GM21786 (cell line): ENCODE measurements around the gene RAPH1.

Experiments
- ATAC-seq: cut with Tn5 transposase; IDR thresholded peaks from one replicate; pipeline ENCODE4 v1.9.1; 2021; ENCODE audit not compliant: unreplicated experiment

The RAPH1 gene

DNA sequence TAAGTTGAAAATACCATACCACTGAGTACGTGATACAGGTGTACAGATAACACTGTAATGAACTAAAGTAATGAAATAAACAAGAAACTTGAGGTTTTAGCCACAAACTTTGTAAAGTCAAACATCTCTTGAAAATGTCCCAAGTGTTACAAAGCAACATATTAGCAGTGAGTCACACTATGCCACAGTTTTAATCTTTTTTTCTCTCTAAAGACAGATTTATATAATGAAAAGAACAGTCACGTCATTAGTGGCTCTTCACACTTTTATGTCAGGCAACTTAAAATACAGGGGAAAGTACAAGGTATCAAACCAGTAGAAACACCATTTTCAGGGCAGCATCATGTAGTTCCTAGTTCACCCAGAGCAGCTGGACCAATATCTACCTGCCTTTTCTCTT is 42.1 kb downstream of the RAPH1 start:
- ATAC-seq = peak; percentile 56

DNA sequence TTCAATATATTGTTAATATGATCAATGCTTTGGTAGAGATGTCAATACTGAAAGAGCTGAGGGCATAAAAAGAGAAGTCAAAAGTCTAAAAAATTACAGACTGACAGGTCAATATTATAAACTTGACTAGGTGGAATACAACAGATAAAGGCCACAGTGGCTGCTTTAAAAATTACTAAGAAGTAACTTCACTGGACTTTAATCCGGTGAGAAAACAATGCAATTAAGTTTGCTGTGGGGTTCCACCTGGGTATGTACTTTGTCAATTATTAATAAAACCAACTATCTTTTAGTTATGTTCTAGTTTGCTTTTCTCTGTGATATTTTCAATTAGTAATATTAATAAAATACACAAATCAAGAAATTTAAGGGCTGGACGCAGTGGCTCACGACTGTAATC is 44.7 kb downstream of the RAPH1 start:
- no peak for ATAC-seq

DNA sequence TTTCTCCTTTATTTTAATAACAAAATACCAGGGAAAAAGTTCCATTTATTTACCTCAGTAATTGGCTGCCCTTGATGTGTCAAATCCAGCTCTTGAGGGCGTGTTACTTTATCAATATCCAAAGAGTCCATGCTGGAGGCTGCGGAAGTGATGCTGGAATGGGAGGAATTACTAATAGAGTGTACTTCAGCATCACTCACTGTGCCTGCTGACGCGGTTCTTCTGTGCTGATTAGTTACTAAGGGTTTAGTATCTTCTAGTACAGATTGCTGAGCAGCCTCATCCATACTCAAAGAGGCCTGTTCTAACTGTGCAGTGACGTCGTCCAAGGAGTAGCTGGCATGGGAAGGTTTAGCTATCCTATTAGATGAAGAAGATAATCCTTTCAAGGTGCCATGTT is 45.6 kb downstream of the RAPH1 start:
- no peak for ATAC-seq

DNA sequence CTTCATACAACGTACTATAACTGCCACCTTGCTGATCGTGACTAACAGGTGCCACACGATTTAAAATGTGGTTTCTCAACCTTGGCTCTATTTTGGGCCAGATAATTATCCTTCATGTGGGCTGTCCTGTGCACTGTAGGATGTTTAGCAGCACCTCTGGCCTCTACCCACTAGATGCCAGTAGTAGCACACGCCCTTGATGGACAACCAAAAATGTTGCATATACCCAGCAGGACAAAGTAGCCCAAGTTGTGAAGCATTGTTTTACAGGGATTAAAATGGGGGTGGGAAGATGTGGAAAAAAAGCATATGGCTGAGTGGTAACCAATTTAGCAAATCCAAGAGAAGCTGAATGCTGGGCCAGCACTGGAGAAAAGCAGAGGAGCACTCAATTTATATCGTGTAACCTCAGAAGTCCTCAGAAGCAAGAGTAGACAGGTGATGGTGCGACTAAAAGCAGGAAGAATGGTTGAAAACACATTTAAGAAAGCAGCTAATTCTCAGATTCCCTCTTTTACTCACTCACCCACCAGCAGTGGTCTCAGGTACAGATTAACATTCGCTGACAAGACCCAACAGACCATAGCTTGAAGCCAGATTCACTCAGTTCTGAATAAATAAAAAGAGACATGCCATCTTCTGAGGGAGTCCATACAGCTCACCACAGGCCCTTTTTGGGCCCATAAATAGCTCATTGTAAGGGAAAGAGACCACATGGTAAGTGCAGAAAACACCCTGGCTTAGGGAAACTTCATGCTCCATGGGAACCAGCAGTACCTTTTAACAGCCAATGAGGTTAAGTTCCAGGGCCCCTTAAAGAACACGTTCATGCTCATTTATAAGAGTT is 50.6 kb downstream of the RAPH1 start:
- peak; percentile 76 for ATAC-seq

DNA sequence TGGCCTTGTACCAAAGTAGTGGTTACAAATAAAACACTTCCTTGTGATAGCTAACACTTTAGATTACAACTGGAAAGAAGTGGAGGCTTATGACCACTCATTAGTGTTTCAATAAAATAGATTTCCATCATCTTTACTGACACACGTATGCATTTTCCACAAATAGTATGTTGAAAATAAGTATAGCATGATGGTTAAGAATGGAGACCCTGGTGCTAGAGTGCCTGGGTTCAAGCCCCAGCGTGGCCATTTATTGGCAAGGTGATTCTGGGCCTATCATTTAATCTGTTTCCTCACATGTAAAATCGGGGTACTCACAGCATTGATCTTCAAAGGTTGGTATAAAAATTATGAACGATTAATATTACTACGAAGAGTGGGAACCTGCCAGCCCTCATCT is 54.5 kb downstream of the RAPH1 start:
- no peak for ATAC-seq

DNA sequence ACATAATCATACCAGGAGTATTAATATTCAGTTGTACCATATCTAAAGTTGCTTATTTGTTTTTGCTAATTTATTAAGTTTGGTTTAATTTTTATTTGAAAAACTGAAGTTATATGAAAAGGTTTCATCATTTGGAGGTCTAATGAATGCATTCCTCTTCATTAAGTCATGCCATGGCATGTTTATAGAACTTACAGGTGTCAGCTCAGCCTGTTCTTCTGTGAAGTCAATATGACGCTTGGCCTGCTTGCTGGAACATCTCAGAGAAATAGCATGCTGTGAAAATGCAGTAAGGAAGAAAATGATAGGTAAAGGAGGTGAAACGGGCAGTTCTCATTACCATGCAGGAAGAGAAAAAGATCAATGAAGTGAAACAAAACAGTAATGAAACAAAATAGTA is 58.2 kb downstream of the RAPH1 start:
- no peak for ATAC-seq

DNA sequence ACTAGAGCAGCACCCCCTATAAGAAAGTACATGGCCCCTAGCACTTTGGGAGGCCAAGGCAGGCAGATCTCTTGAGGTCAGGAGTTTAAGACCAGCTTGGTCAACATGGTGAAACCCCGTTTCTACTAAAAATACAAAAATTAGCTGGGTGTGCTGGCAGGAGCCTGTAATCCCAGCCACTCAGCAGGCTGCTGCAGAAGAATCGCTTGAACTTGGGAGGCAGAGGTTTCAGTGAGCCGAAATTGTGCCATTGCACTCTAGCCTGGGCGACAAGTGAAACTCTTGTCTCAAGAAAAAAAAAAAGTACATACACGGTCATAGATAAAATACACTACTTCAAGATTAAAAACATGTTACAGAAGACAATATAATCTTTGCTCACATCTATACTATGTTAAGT is 63.8 kb downstream of the RAPH1 start:
- no peak for ATAC-seq

DNA sequence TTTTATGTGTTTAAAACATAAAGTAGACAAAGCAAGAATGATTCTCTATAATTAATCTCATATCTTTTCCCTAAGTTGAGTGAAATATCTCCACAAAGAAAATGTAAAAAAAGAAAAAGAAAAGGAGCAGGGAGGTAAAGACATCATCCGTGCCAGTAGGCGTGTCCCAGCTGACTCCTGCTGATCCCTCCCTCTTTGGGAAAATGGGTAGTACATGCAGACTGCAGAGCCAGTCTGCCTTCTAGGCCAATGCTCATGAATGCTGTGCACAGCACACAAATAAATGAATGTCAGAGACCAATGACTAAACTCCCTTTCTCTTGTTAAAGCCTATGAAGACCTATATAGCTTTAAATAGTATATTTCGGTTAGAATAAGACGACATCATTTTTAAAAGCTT is 64.7 kb downstream of the RAPH1 start:
- no peak for ATAC-seq

DNA sequence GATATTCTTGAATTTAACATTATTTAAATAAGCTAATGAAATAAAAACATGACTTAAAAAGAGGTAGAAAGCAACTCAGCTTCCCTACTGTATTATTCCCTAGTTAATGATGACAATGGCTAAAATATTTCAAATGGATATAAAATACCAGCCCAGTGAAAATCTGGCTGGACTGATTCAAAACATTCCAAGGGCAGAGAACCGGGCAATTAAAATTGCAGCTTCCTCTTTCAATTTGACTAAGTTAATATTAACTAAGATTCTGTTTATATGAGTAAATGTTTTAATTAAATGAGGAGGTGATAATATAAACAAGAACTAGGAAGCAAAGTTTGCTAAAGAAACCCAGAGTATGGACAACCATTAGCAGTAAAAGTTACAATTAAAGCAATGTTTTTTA is 65.6 kb downstream of the RAPH1 start:
- ATAC-seq = no peak

DNA sequence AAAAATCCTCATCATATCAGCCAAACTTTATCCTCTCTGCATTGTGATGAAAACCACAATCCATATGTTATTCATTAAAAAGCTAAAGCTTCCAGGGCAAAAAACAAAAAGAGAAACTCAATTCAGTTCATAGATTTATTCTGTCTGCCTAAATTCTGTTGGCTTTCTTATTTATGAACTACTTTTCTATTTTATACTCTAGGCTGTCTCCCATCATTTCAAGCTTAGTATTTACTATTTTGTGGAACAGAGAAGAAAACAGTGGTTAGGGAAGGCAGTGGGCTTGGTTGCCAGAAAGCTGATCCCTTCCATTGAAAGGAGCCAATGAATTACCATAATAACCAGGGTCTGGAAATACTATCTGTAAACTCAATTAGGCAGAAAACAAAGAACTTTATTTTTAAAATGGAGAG is 71.8 kb downstream of the RAPH1 start:
- no peak for ATAC-seq

DNA sequence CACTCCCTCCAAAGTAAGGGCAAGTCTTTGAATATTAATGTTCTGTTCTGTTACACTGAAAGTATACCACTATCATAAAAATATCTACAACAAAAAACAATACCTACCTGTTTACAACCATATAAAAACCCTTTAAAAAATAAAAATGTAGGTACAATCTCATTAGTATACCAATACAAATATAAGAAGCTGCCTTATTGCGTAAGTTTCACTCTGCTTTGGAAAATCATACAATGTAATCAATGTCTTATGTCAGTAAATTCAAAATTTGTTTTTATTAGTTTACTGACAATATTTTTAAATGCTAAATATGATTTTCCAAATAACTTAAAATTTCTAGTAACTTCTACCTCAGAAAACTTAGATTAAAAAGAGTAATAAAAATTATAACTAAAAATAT is 72.8 kb downstream of the RAPH1 start:
- ATAC-seq = no peak

DNA sequence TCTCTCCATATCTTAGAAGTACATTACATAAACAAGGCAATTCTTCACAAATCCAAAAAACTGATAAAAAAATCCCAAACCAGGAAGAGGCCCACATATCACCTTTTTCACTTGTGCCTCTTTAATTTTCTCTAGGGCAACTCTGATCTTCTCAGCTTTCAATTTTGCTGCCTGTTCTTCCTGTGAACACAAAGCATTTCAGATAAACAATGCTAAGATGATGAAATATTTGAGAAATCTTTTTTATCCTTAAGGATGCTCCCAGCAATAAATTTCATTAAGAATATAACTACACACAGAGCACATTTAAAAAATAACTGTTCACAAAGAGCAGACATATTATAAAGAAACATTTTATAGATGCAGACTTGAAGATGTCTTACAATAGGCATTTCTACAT is 73.4 kb downstream of the RAPH1 start:
- ATAC-seq = no peak

DNA sequence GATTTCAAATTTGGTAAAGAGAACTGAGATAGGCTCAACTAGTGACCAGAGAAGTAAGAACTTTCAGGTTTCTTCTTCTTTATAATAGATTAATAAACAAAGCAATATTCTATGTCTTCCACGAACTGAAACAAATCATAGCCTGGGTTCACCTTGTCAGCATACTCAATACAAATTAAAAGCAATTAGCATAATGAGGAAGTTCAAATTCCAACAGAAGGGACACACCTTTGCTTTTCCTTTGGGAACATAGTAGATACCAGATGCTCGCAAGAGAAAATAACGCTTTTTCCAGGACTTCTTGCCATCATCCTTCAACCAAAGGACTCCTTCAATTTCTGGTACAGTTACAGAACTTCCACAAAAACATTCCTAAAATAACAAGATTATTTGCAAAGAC is 79.9 kb downstream of the RAPH1 start:
- no peak for ATAC-seq

DNA sequence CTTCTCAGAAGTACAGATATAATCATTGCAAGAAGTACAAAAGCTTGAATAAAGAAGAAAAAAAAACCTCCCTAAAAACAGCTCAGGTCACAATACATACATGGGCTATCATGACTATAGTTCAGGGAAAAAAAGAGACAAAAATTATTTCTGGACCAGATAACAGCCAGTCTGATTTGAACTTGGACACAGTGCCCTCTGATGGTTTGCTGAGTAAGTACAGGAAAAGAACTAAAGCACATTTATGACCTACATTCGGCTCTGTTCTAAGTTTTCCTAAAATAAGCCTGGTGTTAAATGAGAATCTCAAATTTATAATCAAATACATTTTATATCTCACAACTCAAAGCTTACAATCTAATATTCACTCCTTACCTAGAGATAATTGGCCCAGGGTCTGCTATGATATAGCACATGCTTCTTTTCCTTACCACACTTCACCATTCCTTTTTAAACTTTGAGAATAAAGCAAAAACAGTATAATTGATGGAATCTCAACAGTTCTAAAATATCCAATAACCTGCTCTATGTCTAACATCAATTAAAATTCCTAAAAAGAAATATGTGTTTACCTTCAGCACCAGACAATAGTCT is 81.1 kb downstream of the RAPH1 start:
- ATAC-seq = peak; percentile 76

DNA sequence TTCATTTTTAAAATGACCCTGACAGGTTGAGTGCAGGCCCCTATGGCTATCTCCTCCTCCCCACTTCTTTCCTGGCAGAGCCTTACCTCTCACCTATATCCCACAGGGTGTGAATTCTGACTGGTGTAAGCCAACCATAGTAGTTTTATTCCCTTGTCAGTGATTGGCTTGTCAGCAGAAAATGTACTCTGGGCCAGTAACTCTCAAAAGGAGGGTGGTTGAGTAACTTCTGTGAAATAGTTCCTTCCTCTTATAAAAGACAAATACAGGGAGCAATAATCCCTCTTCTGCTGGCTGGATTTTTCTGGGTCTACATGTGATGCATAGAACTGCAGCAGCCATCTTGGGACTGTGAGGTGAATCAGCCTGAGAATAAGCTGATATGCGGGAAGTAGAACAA is 83.4 kb downstream of the RAPH1 start:
- ATAC-seq = no peak

DNA sequence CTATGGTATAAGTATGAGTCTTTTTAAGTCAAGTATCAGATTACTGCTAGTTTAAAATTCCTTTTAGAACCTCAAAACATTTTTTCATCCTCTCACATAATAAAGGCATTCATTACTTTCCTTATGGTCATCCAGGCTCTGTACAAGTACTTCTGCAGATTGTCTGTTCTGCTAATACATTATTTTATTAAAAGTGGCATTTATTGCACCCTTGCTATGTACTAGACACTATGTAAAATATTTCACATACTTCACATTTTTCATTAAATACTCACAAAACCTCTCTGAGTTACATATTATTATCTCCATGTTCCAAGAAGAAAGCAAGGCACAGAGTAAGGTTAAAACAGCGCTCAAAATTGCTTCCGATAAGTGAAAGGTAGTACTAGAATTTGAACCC is 84.1 kb downstream of the RAPH1 start:
- no peak for ATAC-seq

DNA sequence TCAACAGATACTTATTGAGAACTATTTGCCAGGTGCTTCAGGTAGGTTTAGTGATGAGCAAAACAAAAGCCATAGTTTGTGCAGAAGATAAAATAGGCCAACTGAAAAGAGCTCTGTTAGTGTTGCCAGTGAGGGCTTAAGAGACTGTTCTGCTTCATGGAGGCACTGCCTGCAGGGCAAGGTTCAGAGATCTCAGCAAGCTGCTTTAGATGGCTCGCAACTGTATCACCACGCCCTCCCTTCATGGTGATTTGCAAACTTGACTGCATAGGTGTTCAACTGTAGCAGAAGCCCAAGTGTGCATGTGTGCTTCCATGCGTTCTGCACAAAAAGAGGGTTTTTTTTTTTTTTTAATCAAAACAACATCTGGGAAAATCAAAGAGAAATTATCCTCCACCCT is 84.5 kb downstream of the RAPH1 start:
- ATAC-seq = no peak

DNA sequence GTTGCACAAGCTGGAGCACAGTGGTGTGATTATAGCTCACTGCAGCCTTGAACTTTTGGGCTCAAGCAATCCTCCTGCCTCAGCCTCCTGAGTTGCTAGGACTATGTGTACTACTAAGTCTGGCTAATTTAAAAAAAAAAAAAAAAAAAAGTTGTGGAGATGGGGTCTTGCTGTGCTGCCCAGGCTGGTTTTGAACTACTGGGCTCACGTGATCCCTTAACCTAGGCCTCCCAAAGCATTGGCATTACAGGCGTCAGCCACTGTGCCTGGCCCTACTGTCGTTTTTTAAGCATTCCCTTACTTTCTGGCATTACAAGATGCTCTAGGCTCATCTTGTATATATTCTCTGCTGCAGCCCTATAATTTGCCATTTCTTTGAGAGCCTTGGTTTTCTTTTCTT is 88.3 kb downstream of the RAPH1 start:
- no peak for ATAC-seq

DNA sequence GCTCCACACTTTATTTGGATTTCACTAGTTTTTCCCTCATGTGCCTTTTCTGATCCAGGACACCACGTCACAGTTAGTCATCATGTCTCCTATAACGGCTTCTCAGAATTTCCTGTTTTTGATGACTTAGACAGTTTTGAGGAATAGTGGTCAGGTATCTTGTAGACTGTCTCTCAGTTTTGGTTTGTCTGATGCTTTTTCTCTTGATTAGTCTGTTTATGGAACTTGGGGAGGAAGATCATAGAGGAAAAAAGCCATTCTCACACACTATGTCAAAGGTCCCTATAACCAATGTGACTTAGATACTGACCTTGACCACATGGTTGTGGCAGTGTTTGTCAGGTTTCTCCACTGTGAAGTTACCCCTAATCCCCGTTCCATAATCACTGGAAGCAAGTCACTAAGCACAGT is 89.0 kb downstream of the RAPH1 start:
- ATAC-seq = no peak

DNA sequence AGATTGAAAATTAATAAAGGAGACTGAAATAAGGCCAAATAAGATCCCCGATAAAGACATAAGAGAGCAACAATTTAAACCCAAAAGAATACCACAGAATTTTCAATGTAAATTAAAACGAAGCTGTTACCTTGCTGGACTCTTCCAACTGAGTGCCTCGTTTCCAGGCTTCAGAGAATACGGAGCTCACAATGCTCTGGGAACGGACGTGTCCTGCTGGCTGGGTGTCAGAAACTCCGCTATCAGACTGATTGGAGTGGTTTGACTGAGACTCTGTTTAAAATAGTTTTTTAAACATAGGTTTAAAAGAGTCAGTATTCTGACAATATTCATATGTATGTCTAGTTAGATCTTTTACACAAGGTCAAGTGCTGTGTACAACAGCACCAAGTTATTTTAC is 90.4 kb downstream of the RAPH1 start:
- no peak for ATAC-seq

DNA sequence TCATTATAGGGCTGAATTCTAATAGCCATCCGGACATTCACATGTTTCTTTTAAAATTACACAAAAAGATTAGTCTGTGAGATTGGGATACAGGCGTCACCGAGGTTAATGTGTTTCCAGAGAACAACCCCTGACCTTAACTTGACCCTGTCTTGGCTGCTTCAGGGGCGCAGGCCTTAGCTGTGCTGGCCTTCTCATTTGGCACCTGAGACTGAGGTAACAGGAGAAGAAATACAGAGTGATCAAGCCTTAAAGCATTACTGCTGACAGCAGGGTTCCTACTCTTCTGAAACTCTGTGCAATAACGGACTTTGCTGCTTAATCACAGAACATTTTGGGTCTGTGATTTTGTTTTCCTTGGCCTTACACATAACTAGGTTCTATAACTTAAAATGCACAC is 92.6 kb downstream of the RAPH1 start:
- no peak for ATAC-seq

DNA sequence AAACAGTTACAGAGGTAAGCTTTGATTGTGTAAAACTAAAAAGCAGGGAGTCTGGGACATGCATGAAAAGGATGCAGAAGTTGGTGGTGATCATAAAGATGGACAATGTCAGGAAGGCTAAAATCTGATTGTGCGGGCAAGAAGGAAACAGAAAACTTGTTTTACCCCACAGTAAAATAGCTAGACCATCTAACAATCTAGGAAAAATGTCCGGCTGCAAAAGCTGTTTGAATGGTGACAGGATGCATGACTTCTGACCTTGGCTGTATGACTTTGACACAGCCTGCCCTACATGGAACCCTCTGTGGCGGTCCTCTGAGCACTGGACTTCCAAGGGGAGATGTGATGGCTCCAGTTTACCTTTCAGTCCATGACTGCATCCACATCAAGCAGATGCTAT is 93.6 kb downstream of the RAPH1 start:
- no peak for ATAC-seq

DNA sequence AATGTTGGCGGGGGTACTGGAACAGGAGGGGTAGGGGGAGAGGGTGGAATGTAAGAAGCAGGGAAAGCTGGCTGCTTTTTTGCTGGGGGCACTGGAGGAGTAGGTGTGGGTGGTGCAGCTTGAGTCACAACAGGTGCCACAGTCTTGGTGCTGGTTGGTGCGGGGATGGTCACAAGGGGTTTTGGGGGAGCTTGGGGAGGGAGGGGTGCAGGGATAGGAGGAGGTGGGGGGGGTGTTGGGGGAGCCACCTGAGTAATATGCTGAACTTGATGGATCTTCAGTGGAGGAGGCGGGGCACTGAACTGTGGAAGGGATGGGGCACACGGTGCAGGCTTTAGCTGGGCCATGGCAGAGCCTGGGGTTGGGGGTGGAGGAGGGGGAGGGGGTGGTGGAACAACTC is 94.4 kb downstream of the RAPH1 start:
- no peak for ATAC-seq
